ENCODE measurements around the gene SYT15.
"Not testable (repeated sequence)": the region's sequence is repeated elsewhere in the genome, so short reads cannot be mapped to it uniquely, and the experiment has no call there.

Gene SYT15

GRCh38 chr10:46585246-46585645, 6.3 kb downstream of the SYT15 start:
- not testable (repeated sequence) for DNase-seq

DNA sequence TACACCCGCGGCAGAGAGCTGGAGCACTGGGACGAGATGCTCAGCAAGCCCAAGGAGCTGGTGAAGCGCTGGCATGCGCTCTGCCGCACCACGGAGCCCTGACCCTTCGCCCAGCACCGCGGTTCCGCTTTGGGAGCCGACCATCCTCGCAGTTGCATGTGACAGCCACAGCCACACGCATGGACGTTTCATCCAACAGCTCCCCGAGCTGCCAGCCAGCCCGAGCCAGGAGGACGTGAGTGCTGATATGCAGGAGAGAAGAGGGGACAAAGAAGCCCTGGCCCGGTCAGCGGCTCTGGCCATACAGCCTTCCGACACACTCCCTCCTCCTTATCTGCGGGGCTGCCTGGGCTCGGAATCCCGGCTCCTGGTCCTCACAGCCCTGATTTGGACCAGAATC, 8.6 kb downstream of the SYT15 start:
- DNase-seq = not testable (repeated sequence)

GRCh38 chr10:46588221-46588620, 9.3 kb downstream of the SYT15 start:
- not testable (repeated sequence) for DNase-seq

DNA sequence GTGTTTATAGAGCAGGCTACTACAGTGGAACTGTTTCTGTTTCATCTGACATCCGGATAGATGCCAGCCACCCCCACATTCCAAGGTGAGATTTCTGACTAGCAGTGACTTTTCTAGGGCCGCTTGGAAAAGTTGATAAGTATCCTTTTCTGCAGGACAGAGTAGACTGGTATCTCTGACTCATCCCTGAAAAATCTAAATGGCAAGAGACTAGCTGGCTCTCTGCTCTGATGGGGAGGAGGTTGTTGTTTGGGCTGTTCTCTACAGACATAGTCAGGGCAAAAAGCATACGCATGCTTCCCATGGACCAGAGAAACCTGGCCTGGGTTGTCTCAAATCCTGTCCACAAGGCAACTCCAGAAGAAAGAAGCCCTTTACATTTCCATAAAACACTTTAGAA, 10.7 kb downstream of the SYT15 start:
- DNase-seq = not testable (repeated sequence)

GRCh38 chr10:46591053-46591452, 12.1 kb downstream of the SYT15 start:
- DNase-seq = not testable (repeated sequence)

GRCh38 chr10:46593307-46593706, 14.4 kb downstream of the SYT15 start:
- DNase-seq = not testable (repeated sequence)

DNA sequence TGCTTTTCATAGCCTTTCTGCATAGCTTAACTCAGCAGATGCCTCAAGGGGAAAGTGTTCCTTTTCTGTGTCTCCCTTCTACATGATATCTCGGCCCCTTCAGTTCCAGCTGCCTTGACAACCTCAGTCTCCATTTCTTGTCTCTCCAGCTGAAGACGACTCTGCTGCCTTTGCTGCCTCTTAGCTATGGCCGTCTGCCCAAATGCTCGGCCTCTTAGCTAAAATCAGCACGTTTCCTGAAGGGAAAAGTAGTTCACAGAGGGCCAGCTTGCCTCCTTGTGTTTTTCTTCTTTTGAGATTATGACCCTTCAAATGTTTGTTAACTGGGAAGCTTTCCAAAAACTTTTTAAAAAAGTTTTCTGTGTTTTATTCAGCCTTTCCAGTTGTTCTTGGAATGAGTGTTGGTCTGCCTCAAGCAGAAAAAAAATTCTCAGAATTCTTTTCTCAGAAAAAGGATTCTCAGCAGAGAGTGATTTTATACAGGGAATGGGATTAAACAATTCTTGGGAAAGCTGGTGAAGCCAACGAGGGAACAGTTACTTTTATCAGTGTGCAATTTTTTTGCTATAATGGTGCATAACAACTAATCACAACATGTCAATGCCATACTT, 15.6 kb downstream of the SYT15 start:
- not testable (repeated sequence) for DNase-seq

DNA sequence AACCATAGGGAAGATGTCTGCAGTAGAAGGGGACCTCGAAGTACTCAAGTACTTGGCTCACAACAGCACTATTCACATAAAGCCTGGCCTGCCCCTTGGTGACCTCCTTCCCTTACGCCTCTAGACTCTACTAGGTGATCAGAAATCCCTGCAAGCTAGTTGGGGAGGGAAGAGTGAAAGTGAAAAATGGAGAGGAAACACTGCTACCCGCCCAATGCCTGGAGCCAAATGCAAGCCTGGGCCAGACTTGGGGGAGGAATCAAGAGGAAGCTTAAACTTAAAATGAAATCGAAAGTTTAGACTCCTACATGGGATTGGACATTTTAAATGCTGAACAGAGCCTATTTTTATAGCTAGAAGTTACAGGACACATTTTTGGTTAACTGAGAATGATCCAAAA, 17.6 kb downstream of the SYT15 start:
- DNase-seq = not testable (repeated sequence)

DNA sequence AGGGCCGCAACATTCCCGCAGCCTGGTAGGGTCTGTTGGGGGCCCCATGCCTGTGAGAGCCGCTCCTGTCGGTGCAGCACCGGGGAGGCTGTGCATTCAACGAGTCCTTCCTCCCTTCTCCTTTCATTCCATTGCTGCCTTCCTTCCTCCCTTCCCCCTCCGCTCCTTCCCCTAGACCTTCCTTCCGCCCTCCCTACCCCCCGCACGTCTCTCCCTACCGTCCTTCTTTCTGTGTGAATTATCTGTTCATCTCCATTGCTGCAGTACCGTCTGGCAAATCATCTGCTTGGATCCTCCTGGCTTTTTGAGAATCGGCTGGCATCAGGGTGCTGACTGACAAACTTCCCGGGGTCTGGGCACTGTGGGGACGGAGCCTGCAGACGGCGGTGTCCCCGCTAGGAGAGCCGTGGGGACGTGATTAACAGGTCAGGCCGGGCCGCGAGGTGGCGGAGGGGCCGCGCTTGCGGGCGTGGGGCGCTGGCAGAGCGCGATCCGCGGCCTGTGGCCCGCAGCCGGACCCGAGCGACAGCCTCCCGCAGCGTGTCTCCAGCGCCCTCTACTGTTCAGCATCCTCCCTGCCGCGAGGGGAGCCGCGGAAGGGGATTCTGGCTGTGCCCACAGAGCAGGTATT, 18.8 kb downstream of the SYT15 start:
- not testable (repeated sequence) for DNase-seq

DNA sequence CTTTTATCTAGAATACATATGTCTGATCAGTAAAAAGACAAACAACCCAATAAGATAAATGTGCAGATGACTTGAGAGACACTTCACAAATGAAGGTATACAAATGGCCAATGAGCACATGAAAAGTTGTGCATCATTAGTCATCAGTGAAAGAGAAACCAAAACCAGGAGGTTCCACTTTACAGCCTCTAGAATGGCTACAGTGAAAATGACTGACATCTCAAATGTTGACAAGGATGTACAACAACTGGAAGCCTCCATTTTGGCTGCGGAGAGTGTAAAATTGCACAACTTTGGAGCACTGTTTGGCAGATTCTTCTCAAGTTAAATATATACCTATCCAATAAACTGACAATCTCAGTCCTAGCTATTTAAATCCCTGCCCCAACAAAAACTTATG, 21.6 kb downstream of the SYT15 start:
- not testable (repeated sequence) for DNase-seq

GRCh38 chr10:46615540-46615939, 36.6 kb downstream of the SYT15 start:
- DNase-seq = not testable (repeated sequence)

DNA sequence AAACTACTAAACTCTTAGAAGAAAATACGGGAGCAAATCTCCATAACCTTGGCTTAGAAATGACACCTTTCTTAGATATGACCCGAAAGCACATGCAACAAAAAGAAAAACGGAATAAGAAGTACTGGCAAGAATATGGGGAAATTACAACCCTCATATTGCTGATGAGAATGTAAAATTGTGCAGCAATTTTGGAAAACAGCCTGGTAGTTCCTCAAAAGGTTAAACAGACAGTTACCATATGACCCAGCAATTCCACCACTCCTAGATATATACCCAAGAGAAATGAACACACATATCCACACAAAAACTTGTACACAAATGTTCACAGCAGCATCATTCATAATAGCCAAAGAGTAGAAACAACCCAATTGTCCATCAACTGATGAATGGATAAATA, 37.3 kb downstream of the SYT15 start:
- DNase-seq = not testable (repeated sequence)

- not testable (repeated sequence) for DNase-seq
These were observed 38.2 kb downstream of the SYT15 start for GRCh38 chr10:46617134-46617533.

- DNase-seq = not testable (repeated sequence)
These were observed 39.0 kb downstream of the SYT15 start for GRCh38 chr10:46617913-46618312.

- not testable (repeated sequence) for DNase-seq
These were observed 45.1 kb downstream of the SYT15 start for GRCh38 chr10:46623899-46624654.

GRCh38 chr10:46629805-46630204, 50.9 kb downstream of the SYT15 start:
- not testable (repeated sequence) for DNase-seq

DNA sequence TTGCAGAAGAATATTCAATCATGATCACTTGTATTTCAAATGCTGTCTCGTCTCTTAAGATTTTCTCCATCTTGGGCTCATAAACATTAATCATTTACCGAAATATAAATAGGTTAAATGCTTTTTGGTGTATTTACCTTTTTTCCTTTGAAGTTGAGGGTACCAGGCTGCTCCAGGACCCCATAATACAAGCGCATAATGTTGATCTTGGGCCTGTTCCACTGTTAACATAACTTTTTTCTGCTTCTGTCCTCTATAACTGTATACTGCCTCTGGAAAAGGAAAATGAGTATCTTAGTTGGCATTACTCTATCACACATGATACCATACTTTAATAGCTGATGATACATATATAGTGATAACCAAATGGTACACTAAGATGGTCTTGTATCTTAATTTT, 51.9 kb downstream of the SYT15 start:
- DNase-seq = not testable (repeated sequence)

GRCh38 chr10:46631683-46632082, 52.8 kb downstream of the SYT15 start:
- not testable (repeated sequence) for DNase-seq

GRCh38 chr10:46634698-46635097, 55.8 kb downstream of the SYT15 start:
- DNase-seq = peak in 1 of 56 donors; percentile 24

DNA sequence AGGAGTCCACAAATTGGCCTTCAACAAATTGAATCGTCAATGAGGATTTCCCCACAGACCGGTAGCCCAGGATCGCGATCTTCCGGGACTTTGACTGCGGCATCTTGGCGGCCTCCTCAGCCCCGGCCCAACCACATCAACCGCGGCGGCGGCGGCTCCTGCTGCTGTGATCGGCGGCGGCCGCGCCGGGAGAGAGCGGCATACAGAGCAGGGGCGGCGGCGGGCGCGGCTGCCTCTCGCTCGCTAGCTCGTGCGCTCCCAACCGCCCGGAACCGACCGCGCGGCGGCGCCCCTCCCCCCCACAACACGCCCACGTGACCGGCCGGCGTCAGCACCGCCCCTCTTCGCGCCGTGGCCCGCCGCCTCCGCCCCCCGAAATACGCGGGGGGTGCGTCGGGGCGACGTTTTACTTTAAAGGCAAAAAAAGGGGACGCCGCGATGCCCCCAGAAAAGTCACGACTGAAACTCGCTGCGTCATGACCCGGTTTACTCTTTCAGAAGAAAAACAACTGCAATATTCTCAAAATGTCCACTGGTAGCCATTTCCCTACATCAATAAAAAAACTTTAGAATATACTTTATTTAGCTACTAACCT, 56.5 kb downstream of the SYT15 start:
- DNase-seq = peak in 1 of 56 donors; percentile 31

DNA sequence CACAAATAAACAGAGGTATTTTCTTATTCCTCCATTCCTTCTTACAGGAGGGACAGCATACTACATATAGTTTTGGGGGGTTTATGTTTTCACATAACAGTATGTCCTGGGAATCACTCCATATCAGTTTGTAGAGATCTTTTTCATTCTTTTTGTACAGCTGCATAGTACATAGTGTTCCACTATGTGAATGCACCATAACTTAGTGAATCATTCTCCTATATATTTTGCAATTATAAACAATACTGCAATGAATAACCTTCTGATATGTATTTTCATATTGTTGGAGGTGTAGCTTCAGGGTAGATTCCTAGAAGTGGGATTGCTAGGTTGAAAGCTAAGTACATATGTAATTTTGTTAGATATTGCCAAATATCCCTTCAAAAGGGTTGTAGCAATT, 61.1 kb downstream of the SYT15 start:
- DNase-seq = not testable (repeated sequence)

Measured in nucleus accumbens (tissue), 56 donors.